Neural cell (in vitro differentiated cells): ENCODE results near the gene NLRC5.

Experiments used
- CTCF ChIP-seq: fragments of 450-650 bp; IDR thresholded peaks from 2 replicates; pipeline ENCODE4 v1.5.1; 2014; ENCODE audit warnings: antibody characterized with exemption, mild to moderate bottlenecking, moderate library complexity; ENCODE audit not compliant: poor library complexity, severe bottlenecking
- EZH2 ChIP-seq: fragments of 200-600, 300-800 bp; shearing (Covaris generic), sonication (generic); IDR thresholded peaks from 2 replicates; pipeline ENCODE4 v1.6.1; 2014; ENCODE audit warnings: antibody characterized with exemption, low read length, borderline replicate concordance, mild to moderate bottlenecking; ENCODE audit not compliant: insufficient read depth, poor library complexity, severe bottlenecking
- MXI1 ChIP-seq: fragments of 450-650 bp; conservative IDR thresholded peaks from 2 replicates; pipeline ENCODE4 v1.6.1; 2014; ENCODE audit warnings: antibody characterized with exemption, mild to moderate bottlenecking; ENCODE audit not compliant: poor library complexity, severe bottlenecking
- POLR2AphosphoS5 ChIP-seq: IDR thresholded peaks from 2 replicates; pipeline ENCODE4 v1.6.1; 2012
- RAD21 ChIP-seq: fragments of 450-650 bp; conservative IDR thresholded peaks from 2 replicates; pipeline ENCODE4 v1.6.1; 2014; ENCODE audit warnings: antibody characterized with exemption, mild to moderate bottlenecking, moderate library complexity
- REST ChIP-seq: IDR thresholded peaks from 2 replicates; pipeline ENCODE4 v1.6.1; 2012; ENCODE audit warnings: borderline replicate concordance
- TAF1 ChIP-seq: IDR thresholded peaks from 2 replicates; pipeline ENCODE4 v1.6.1; 2012; ENCODE audit warnings: low read depth

GRCh38 chr16:57091975-57092785 lies 102.8 kb downstream of the NLRC5 start, which contains the start of gene CPNE2:
- TF ChIP-seq CTCF = no peak
- no peak for TF ChIP-seq REST
- TF ChIP-seq EZH2 = no peak
- no peak for TF ChIP-seq RAD21
- peak; percentile 1 for TF ChIP-seq TAF1
- no peak for TF ChIP-seq POLR2AphosphoS5
- peak; percentile 30 for TF ChIP-seq MXI1
